ENCODE results near the gene SNX3.

GRCh38 chr6:108247965-108248536, 12.8 kb downstream of the SNX3 start:
- no peak for TF ChIP-seq CTCF (IDR thresholded peaks at IDR 0.05)
- TF ChIP-seq EZH2phosphoT487 (IDR thresholded peaks at IDR 0.05): no peak

Measured in neural progenitor cell (in vitro differentiated cells).